A549 treated with dexamethasone at 1 μM for 4 hours (cell line): Measurements from ENCODE around the gene OLFM4. TPM values are rescaled to one million over a fixed set of nuclear protein-coding genes. Genes with fewer than 3 reads are reported as not detected.

ENCODE experiments used
- total RNA-seq: library from RNA; stranded (reverse); fragments of 200-300 nt; extraction: Qiagen RNA extraction; gene quantifications from 5 replicates; pipeline ENCODE4 v1.2.3, GENCODE V29; 2022

OLFM4 gene
- total RNA-seq: 0.02 TPM in 1 of 5 replicates, not detected in the others

GRCh38 chr13:53028637-53029203 lies at the start of gene OLFM4:
Gene OLFM4 (plus strand): TSS chr13:53028813. CDS start chr13:53028837, 24 bp downstream.

Other genes with a start within 250 kb of the OLFM4 start
- not detected in 5 replicates for gene PCDH8, start 180.2 kb upstream of the OLFM4 start, total RNA-seq